HEK293 (cell line): ENCODE measurements around the gene PPP1R18.
A peak's percentile ranks its signal among the peaks of the same experiment; 100 is the strongest.

Source experiments
- AEBP2 ChIP-seq: fragments of 450-650 bp; formaldehyde crosslinking; IDR thresholded peaks from 2 replicates; pipeline ENCODE4 v1.5.1; 2016; ENCODE audit warnings: missing biosample characterization, missing genetic modification characterization, borderline replicate concordance
- ATF2 ChIP-seq: fragments of 450-650 bp; formaldehyde crosslinking; IDR thresholded peaks from 2 replicates; pipeline ENCODE4 v1.5.1; 2016; ENCODE audit warnings: missing biosample characterization, missing genetic modification characterization, low read depth
- FEZF1 ChIP-seq: fragments of 450-650 bp; formaldehyde crosslinking; IDR thresholded peaks from 2 replicates; pipeline ENCODE4 v1.5.1; 2016; ENCODE audit warnings: missing biosample characterization, missing genetic modification characterization
- GFI1B ChIP-seq: fragments of 450-650 bp; formaldehyde crosslinking; IDR thresholded peaks from 2 replicates; pipeline ENCODE4 v1.5.1; 2016; ENCODE audit warnings: missing biosample characterization, missing genetic modification characterization
- GLI4 ChIP-seq: fragments of 450-650 bp; formaldehyde crosslinking; IDR thresholded peaks from 2 replicates; pipeline ENCODE4 v1.5.1; 2016; ENCODE audit warnings: missing biosample characterization, missing genetic modification characterization
- KLF16 ChIP-seq: fragments of 450-650 bp; formaldehyde crosslinking; IDR thresholded peaks from 2 replicates; pipeline ENCODE4 v1.5.1; 2017; ENCODE audit warnings: missing biosample characterization, missing genetic modification characterization
- KLF8 ChIP-seq: fragments of 450-650 bp; formaldehyde crosslinking; IDR thresholded peaks from 2 replicates; pipeline ENCODE4 v1.5.1; 2016; ENCODE audit warnings: missing biosample characterization, missing genetic modification characterization
- PRDM4 ChIP-seq: fragments of 450-650 bp; formaldehyde crosslinking; IDR thresholded peaks from 2 replicates; pipeline ENCODE4 v1.5.1; 2017; ENCODE audit warnings: missing biosample characterization, missing genetic modification characterization
- SALL2 ChIP-seq: fragments of 450-650 bp; formaldehyde crosslinking; IDR thresholded peaks from 2 replicates; pipeline ENCODE4 v1.5.0; 2017; ENCODE audit warnings: missing biosample characterization, mild to moderate bottlenecking, missing genetic modification characterization, borderline replicate concordance
- ZBTB20 ChIP-seq: fragments of 450-650 bp; formaldehyde crosslinking; IDR thresholded peaks from 2 replicates; pipeline ENCODE4 v1.5.1; 2016; ENCODE audit warnings: missing biosample characterization, missing genetic modification characterization
- ZBTB7A ChIP-seq: fragments of 450-650 bp; formaldehyde crosslinking; IDR thresholded peaks from 2 replicates; pipeline ENCODE4 v1.5.1; 2016; ENCODE audit warnings: low read depth, missing biosample characterization, missing genetic modification characterization
- ZNF148 ChIP-seq: fragments of 450-650 bp; formaldehyde crosslinking; IDR thresholded peaks from 2 replicates; pipeline ENCODE4 v1.5.0; 2017; ENCODE audit warnings: missing biosample characterization, missing genetic modification characterization, borderline replicate concordance
- ZNF214 ChIP-seq: fragments of 450-650 bp; formaldehyde crosslinking; IDR thresholded peaks from 2 replicates; pipeline ENCODE4 v1.5.1; 2017; ENCODE audit warnings: missing biosample characterization, mild to moderate bottlenecking, missing genetic modification characterization, borderline replicate concordance
- ZNF23 ChIP-seq: fragments of 450-650 bp; formaldehyde crosslinking; IDR thresholded peaks from 2 replicates; pipeline ENCODE4 v1.5.1; 2016; ENCODE audit warnings: missing biosample characterization, missing genetic modification characterization, borderline replicate concordance
- ZNF354C ChIP-seq: fragments of 450-650 bp; formaldehyde crosslinking; IDR thresholded peaks from 2 replicates; pipeline ENCODE4 v1.5.1; 2016; ENCODE audit warnings: missing biosample characterization, missing genetic modification characterization, low read depth, borderline replicate concordance
- ZNF37A ChIP-seq: fragments of 450-650 bp; IDR thresholded peaks from 2 replicates; pipeline ENCODE4 v1.5.1; 2018; ENCODE audit warnings: missing biosample characterization, missing genetic modification characterization
- ZNF398 ChIP-seq: fragments of 450-650 bp; formaldehyde crosslinking; IDR thresholded peaks from 2 replicates; pipeline ENCODE4 v1.5.1; 2017; ENCODE audit warnings: missing biosample characterization, missing genetic modification characterization
- ZNF404 ChIP-seq: fragments of 450-650 bp; formaldehyde crosslinking; IDR thresholded peaks from 2 replicates; pipeline ENCODE4 v1.5.1; 2017; ENCODE audit warnings: missing biosample characterization, missing genetic modification characterization
- ZNF529 ChIP-seq: fragments of 450-650 bp; formaldehyde crosslinking; IDR thresholded peaks from 2 replicates; pipeline ENCODE4 v1.5.1; 2017; ENCODE audit warnings: missing genetic modification characterization, missing biosample characterization; ENCODE audit not compliant: insufficient replicate concordance
- ZNF580 ChIP-seq: fragments of 450-650 bp; formaldehyde crosslinking; IDR thresholded peaks from 2 replicates; pipeline ENCODE4 v1.5.1; 2016; ENCODE audit warnings: missing biosample characterization, missing genetic modification characterization
- ZNF600 ChIP-seq: fragments of 450-650 bp; formaldehyde crosslinking; IDR thresholded peaks from 2 replicates; pipeline ENCODE4 v1.5.1; 2016; ENCODE audit warnings: missing biosample characterization, missing genetic modification characterization
- ZNF692 ChIP-seq: fragments of 450-650 bp; formaldehyde crosslinking; IDR thresholded peaks from 2 replicates; pipeline ENCODE4 v1.5.1; 2016; ENCODE audit warnings: missing biosample characterization, missing genetic modification characterization
- ZNF701 ChIP-seq: fragments of 450-650 bp; formaldehyde crosslinking; IDR thresholded peaks from 2 replicates; pipeline ENCODE4 v1.5.1; 2016; ENCODE audit warnings: missing biosample characterization, missing genetic modification characterization
- ZNF791 ChIP-seq: fragments of 450-650 bp; formaldehyde crosslinking; IDR thresholded peaks from 2 replicates; pipeline ENCODE4 v1.5.1; 2016; ENCODE audit warnings: missing biosample characterization, missing genetic modification characterization

Gene PPP1R18

GRCh38 chr6:30722280-30723112, 36.1 kb upstream of the PPP1R18 start (continued):
- TF ChIP-seq ZNF404 (tag by site-specific recombination) (no peak), AEBP2 (tag by site-specific recombination) (0 out of 2 replicates have a peak, but pooled peaks have one; percentile 4), ZNF791 (tag by site-specific recombination) (no peak), KLF16 (no peak), ZNF398 (no peak), ZNF692 (tag by site-specific recombination) (no peak), SALL2 (tag by site-specific recombination) (no peak), ZNF580 (tag by site-specific recombination) (no peak), ZNF148 (tag by site-specific recombination) (no peak), GFI1B (tag by site-specific recombination) (no peak), PRDM4 (no peak), ZNF23 (tag by site-specific recombination) (no peak), ZNF214 (tag by site-specific recombination) (no peak), ZNF354C (tag by site-specific recombination) (no peak), ZNF529 (no peak), ZNF600 (tag by site-specific recombination) (peak; percentile 62), FEZF1 (tag by site-specific recombination) (no peak), ZBTB20 (tag by site-specific recombination) (no peak), ZNF701 (tag by site-specific recombination) (no peak), ZBTB7A (tag by site-specific recombination) (no peak; the same call in 1 of the 2 replicates), ATF2 (tag by site-specific recombination) (no peak), KLF8 (tag by site-specific recombination) (peak; percentile 29), GLI4 (tag by site-specific recombination) (no peak), ZNF37A (tag by site-specific recombination) (no peak)
